GM19328 (cell line): ENCODE results near the gene NLGN3.

Source experiments
- ATAC-seq: cut with Tn5 transposase; IDR thresholded peaks from one replicate; pipeline ENCODE4 v1.9.1; 2021; ENCODE audit warnings: mild to moderate bottlenecking, moderate library complexity; ENCODE audit not compliant: unreplicated experiment

NLGN3 gene

DNA sequence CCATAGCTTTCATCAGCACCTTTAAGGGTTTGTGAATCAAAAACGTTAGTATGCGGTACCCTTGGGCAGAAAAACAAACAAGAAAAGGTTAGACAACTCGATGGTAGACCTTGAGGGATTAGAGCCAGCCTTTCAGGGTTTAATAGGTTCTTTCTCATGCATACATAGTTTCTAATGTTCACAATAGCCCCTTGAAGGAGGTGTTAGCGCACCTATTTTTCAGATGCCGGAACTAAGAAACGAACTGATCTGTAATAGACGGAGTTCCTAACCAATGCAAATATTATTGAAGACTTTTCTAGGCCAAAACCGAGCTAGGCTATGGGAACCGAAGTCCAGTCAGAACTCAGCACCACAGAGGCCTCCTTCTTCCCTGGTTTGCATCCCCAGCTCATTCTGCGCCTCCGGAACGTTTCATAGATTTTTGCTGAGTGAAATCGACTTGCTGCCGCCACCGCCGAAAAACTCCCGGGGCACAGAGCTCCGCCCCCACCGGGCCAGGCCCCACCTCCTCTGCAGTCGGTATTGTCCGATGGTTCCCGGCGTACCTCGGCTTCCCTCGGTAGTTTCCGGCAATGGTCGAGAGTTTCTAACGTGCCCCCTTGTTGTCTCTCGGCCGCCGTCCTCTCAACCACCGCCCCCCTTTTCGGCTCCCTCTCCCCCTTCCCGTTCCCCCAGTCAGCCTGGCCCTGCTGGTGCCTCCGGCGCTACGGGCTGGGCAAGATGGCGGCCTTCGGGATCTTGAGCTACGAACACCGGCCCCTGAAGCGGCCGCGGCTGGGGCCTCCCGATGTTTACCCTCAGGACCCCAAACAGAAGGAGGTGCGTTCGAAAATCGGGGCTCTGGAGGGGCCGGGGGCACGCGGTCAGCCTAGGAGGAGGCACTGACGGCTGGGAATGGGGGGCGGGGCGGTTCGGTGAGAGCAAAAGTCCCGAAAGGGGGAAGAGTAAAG is 26.3 kb upstream of the NLGN3 start, which contains the start of gene MED12:
TSS of gene MED12 (plus strand) at position 565 of the 953 bp plus-strand sequence. CDS start at position 724, 159 bp downstream.
- ATAC-seq: peak; percentile 90

DNA sequence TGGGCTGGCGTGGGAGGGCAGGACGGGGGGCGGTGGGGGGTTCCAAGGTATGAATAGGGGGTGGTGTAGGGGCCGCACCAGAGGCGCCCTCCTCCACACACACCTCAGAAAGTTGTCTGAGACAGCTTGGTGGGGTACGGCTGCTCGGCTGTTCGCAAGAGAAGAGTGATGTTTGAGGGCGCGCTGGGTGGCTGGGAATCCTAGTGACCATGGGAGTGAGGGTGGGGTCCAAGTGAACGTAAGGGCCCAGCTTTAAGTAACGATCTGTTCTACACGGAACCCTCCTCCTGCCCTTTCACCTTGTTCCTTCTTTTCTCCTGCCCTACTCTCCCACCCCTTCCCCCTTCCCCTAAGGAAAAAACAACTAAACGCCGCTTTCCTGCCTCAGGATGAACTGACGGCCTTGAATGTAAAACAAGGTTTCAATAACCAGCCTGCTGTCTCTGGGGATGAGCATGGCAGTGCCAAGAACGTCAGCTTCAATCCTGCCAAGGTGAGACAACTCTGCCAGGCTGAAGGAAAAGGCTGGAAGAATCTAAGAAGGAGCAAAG is 25.6 kb upstream of the NLGN3 start:
- ATAC-seq: no peak

DNA sequence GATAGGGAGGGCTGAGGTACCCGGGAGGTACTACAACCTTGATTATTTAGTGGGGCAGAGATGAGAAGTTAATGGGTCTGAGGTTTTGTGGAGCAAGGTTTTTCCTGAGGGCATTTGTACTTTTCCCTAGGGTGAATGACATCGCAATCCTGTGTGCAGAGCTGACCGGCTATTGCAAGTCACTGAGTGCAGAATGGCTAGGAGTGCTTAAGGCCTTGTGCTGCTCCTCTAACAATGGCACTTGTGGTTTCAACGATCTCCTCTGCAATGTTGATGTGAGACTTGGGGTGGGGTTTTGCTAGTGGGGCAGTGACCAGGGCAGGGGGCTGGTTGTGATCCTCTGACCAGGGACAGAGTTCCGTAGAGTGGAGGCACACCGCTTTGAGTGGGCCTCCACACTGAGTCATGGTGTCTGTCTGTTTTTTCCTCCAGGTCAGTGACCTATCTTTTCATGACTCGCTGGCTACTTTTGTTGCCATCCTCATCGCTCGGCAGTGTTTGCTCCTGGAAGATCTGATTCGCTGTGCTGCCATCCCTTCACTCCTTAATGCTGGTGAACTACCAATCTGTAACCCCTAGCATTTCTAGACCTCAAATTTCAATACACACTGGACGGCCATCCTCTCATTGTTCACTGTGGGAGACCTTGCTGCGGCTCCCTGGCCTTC is 16.3 kb upstream of the NLGN3 start:
- no peak for ATAC-seq

GRCh38 chrX:71128915-71129765 is 15.5 kb upstream of the NLGN3 start:
- no peak for ATAC-seq

GRCh38 chrX:71131510-71131909 is 13.1 kb upstream of the NLGN3 start:
- no peak for ATAC-seq

- ATAC-seq: no peak
These were observed 4.2 kb upstream of the NLGN3 start for GRCh38 chrX:71140440-71140839.

DNA sequence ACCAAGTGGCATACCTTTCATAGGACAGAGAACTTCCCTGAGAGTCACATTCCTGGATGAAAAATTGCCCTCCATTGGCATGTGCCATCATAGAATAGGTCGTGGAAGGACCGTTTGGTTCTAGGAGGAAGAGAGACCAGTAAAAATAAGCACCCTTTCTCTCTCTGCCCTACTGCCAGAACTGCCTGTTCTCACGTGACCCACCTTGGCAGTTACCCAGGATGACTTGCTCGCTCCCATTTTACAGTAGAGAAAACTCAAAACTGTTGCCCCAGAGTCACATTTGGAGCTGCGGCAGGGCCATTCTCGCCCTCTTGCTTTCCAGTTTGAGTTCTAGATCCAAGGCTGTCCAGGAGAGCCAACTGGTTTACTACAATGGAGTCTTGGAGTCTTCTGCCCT is 1.1 kb upstream of the NLGN3 start:
- ATAC-seq: no peak

GRCh38 chrX:71147496-71148277 is 3.0 kb downstream of the NLGN3 start:
- no peak for ATAC-seq

- ATAC-seq: no peak
These were observed 3.6 kb downstream of the NLGN3 start for GRCh38 chrX:71148278-71148663.

GRCh38 chrX:71151366-71151765 is 6.7 kb downstream of the NLGN3 start:
- ATAC-seq: no peak

- no peak for ATAC-seq
These were observed 9.6 kb downstream of the NLGN3 start for GRCh38 chrX:71154196-71154595.

- ATAC-seq: no peak
These were observed 10.0 kb downstream of the NLGN3 start for GRCh38 chrX:71154641-71155040.

GRCh38 chrX:71158603-71159002 is 14.0 kb downstream of the NLGN3 start:
- no peak for ATAC-seq

GRCh38 chrX:71159335-71159734 is 14.7 kb downstream of the NLGN3 start:
- ATAC-seq: no peak

GRCh38 chrX:71160475-71160874 is 15.8 kb downstream of the NLGN3 start:
- no peak for ATAC-seq

DNA sequence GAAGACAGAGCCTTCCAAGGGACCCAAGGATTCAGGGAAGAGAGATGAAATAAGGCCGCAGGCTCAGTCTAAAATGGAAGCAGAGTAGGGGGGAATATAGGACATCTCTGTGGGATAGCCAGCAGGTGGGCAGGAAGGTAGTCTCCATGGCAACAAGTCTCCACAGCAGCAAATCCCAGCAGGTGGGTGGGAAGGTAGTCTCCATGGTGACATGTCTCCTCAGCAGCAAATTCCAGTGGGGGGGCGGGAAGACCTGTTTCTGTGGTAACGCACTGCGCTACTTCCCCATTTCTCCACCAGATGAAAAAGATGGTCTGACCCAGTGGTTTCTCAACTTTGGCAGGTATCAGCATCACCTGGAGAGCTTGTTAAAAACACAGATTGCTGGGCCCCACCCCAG is 18.3 kb downstream of the NLGN3 start:
- ATAC-seq: no peak

DNA sequence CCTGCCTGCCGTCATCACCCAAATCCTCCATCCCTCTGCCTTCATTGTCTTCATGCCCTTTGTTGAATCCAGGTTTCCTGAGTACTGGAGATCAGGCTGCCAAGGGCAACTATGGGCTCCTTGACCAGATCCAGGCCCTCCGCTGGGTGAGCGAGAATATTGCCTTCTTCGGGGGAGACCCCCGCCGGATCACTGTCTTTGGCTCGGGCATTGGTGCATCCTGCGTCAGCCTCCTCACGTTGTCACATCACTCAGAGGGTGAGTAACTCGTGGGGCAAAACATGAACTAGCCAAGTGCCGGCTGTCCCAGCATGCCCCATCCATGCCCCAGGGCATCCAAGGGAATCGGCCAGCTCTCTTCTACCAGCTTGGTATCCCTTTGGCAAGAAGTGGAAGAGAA is 19.4 kb downstream of the NLGN3 start:
- no peak for ATAC-seq

DNA sequence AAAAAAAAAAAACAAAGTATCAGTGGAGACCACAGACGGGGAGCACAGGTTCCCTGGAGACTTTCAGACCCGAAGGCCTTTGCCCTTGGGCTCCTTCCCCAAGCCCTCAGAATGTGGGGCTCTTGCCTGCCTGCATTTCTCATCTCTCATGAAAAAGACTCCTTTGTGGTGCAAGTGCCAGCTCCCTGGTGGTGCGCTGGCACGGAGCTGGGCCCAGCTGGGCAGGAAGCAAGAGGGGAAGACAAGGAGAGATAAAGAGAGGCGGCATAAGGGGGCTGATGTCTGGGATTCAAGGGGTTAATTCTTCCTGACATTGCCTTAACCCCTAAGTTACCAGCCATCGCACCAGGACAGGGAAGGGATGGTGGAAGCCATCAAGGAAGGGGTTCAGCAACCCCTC is 21.8 kb downstream of the NLGN3 start:
- ATAC-seq: no peak

- no peak for ATAC-seq
These were observed 22.6 kb downstream of the NLGN3 start for GRCh38 chrX:71167031-71167781.
